Upper lobe of left lung (tissue), 6 donors: ENCODE data around the gene PSMD2. TPM values are rescaled to one million over a fixed set of nuclear protein-coding genes. Genes with fewer than 3 reads are reported as not detected.

Source experiments
- ATAC-seq, 2 donors: fragments of 200-7000 bp; cut with Tn5 transposase; one replicate each; pipeline ENCODE4 v1.9.1; 2022; ENCODE audit warnings: mild to moderate bottlenecking in 2 of 2, moderate library complexity in 2 of 2; ENCODE audit not compliant: low FRiP score in 2 of 2
- DNase-seq, 2 donors: peaks; one replicate each; pipeline ENCODE4 v3.0.0-alpha.2; 2019 to 2020
- H3K27ac ChIP-seq, 4 donors: fragments of 200-600 bp; sonication (generic); one replicate each; pipeline ENCODE4 v1.5.1; 2016 to 2019
- H3K27me3 ChIP-seq, 4 donors: fragments of 200-600 bp; sonication (generic); one replicate each; pipeline ENCODE4 v1.5.1; 2017 to 2019
- H3K36me3 ChIP-seq, 4 donors: fragments of 200-600 bp; sonication (generic); one replicate each; pipeline ENCODE4 v1.5.1; 2016 to 2019
- H3K4me1 ChIP-seq, 4 donors: fragments of 200-600 bp; sonication (generic); one replicate each; pipeline ENCODE4 v1.5.1; 2018 to 2019
- H3K4me3 ChIP-seq, 4 donors: fragments of 200-600 bp; sonication (generic); one replicate each; pipeline ENCODE4 v1.5.1; 2017 to 2019; ENCODE audit warnings: mild to moderate bottlenecking in 2 of 4, moderate library complexity in 1 of 4
- H3K9me3 ChIP-seq, 4 donors: fragments of 200-600 bp; sonication (generic); one replicate each; pipeline ENCODE4 v1.5.1; 2018 to 2019
- EP300 ChIP-seq, 4 donors: sonication (generic); formaldehyde crosslinking; IDR thresholded peaks; one replicate each; pipeline ENCODE4 v1.5.1; 2017; ENCODE audit warnings: antibody characterized with exemption in 4 of 4, control low read depth in 2 of 4
- POLR2A ChIP-seq, 4 donors: fragments of 450-650 bp; IDR thresholded peaks; one replicate each; pipeline ENCODE4 v1.5.1; 2016 to 2017; ENCODE audit warnings: antibody characterized with exemption in 4 of 4, mild to moderate bottlenecking in 2 of 4
- POLR2AphosphoS5 ChIP-seq, 2 donors: sonication (generic); formaldehyde crosslinking; IDR thresholded peaks; one replicate each; pipeline ENCODE4 v1.5.1; 2017; ENCODE audit warnings: antibody characterized with exemption in 2 of 2
- WGBS, 2 donors: methylation state at CpG; one replicate each; pipeline ENCODE4 v1.1.5; 2017 to 2018; 5-methylcytosine and 5-hydroxymethylcytosine counted together
- total RNA-seq, 6 donors: library from RNA; depleted of rRNA in 4 of 6; stranded (reverse); fragments of >200 nt in 4 of 6; gene quantifications; one replicate each; pipeline versions ENCODE4 v1.1.0 to v1.2.1, GENCODE V29; 2016 to 2021
- TF ChIP-seq, protein P1 (sequence below), 6 experiments: fragments of 450-650 bp in 4 of 6; fragments of 200-600 bp in 2 of 6; sonication (generic) in 2 of 6; IDR thresholded peaks; one replicate each; pipeline ENCODE4 v1.5.1; 2016 to 2019; ENCODE audit warnings: antibody characterized with exemption in 6 of 6
- donor health status: DM: no; HTN: no; CAD: no; lungs with moderate emphysema.
- donor health status: DM: no; HTN: yes; CAD: no; lungs with severe emphysema.

The PSMD2 gene
- total RNA-seq, 6 donors from 2014 or later = 144 to 259 (median 165) TPM

DNA sequence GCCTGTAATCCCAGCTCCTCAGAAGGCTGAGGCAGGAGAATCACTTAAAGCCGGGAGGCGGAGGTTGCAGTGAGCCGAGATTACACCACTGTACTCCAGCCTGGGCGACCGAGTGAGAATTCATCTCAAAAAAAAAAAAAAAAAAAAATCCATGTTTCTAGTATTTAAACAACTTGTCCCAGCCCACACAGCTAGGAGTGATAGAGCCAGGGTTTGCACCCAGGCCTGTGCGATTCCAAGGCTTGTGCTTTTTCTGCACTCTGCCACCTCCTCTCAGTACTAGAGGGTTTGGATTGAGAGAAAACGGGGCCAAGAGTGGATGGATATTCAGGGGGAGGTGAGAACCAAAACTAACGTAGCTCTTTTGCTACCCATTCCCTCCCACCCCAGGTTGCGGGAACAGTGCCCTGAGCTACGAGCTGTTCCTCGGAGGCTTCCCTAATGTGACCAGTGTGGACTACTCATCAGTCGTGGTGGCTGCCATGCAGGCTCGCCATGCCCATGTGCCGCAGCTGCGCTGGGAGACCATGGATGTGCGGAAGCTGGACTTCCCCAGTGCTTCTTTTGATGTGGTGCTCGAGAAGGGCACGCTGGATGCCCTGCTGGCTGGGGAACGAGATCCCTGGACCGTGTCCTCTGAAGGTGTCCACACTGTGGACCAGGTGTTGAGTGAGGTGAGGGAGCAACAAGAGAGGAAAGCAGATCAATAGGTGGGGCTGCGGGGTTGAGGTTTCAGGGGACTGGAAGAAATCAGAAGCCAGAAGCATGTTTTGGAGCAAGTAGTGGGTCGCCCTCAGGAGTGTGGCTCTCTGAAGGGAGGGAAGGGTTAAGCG is 41.7 kb upstream of the PSMD2 start:
- Histone ChIP-seq H3K27ac (no peak overlapping the region), H3K27me3 (peaks cover 0 to 26% (median 13%) of the 10 kb centered on the region in 4 donors), H3K9me3 (no peaks in the 10 kb centered on the region), H3K4me3 (no peak overlapping the region), H3K36me3 (peaks cover 0 to 3% (median 0%) of the 10 kb centered on the region in 4 donors), H3K4me1 (peaks cover 25 to 29% (median 26%) of the 10 kb centered on the region in 4 donors)
- ATAC-seq = no peak
- no peak for TF ChIP-seq EP300 (IDR thresholded peaks at IDR 0.05)
- no peak for TF ChIP-seq POLR2A (IDR thresholded peaks at IDR 0.05)
- TF ChIP-seq POLR2AphosphoS5 (IDR thresholded peaks at IDR 0.05) = no peak
- TF ChIP-seq, protein P1, sequence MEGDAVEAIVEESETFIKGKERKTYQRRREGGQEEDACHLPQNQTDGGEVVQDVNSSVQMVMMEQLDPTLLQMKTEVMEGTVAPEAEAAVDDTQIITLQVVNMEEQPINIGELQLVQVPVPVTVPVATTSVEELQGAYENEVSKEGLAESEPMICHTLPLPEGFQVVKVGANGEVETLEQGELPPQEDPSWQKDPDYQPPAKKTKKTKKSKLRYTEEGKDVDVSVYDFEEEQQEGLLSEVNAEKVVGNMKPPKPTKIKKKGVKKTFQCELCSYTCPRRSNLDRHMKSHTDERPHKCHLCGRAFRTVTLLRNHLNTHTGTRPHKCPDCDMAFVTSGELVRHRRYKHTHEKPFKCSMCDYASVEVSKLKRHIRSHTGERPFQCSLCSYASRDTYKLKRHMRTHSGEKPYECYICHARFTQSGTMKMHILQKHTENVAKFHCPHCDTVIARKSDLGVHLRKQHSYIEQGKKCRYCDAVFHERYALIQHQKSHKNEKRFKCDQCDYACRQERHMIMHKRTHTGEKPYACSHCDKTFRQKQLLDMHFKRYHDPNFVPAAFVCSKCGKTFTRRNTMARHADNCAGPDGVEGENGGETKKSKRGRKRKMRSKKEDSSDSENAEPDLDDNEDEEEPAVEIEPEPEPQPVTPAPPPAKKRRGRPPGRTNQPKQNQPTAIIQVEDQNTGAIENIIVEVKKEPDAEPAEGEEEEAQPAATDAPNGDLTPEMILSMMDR (IDR thresholded peaks at IDR 0.05) = no peak
- no peak for DNase-seq
- WGBS, 2 donors = 90 to 95% methylated on average over 21 to 23 of the region's 23 CpGs

DNA sequence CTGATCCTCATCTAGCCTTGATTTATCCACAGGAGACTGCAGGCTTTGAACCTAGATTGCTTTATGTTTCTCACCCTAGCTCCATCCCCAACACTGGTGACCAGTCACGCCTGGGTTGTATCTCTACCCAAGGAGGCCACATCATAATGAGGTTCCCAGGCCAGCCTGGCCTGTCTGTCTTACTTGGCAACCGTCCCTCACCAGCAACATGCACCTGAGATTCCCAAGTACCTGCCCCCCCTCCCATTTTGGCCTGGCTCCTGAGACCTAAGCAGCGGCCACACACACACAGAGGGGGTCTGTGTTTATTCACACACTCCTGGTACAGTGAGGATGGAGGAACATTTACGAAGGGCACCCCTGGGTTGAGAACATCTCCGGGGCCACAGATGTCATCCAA is 40.1 kb upstream of the PSMD2 start:
- Histone ChIP-seq H3K27me3 (peaks cover 0 to 32% (median 16%) of the 10 kb centered on the region in 4 donors), H3K4me3 (no peak overlapping the region), H3K4me1 (peaks cover 30 to 35% (median 32%) of the 10 kb centered on the region in 4 donors), H3K27ac (no peak overlapping the region), H3K9me3 (no peaks in the 10 kb centered on the region), H3K36me3 (peaks cover 0 to 3% (median 0%) of the 10 kb centered on the region in 4 donors)
- 90 to 95% methylated on average over 3 to 5 of the region's 5 CpGs for WGBS, 2 donors
- TF ChIP-seq POLR2AphosphoS5 (IDR thresholded peaks at IDR 0.05) (no peak), POLR2A (IDR thresholded peaks at IDR 0.05) (no peak), EP300 (IDR thresholded peaks at IDR 0.05) (no peak)
- TF ChIP-seq, protein P1 (IDR thresholded peaks at IDR 0.05) = no peak
- ATAC-seq (no peak), DNase-seq (no peak)

DNA sequence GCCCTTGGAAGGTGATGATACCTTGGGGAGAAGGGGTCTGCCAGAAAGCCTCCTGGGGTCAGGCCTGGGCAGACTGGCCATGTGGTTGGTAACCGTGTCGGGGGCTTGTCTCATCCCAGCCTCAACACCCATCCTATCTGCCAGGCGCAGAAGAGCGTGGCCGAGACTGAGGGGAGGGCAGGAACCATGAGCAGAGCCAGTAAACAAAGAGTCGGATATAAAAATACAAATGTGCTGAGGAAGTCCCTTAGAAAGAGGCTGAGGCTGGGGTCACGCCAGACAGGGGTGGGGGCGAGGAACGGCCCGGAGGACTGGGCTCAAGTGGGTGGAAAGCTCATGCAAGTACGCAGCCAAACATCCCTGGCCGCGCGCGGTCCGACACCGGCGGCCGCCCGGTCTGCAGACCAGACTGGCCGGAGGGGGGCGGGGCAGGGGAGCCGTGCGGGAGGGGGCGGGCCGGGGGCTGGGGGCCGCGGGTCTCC is 39.6 kb upstream of the PSMD2 start:
- Histone ChIP-seq H3K27me3 (peaks cover 0 to 32% (median 16%) of the 10 kb centered on the region in 4 donors), H3K4me3 (peak overlapping the region in 1 of 4 donors; percentile 23), H3K9me3 (no peaks in the 10 kb centered on the region), H3K27ac (no peak overlapping the region), H3K36me3 (peaks cover 0 to 3% (median 0%) of the 10 kb centered on the region in 4 donors), H3K4me1 (peaks cover 30 to 35% (median 32%) of the 10 kb centered on the region in 4 donors)
- ATAC-seq = peak in 1 of 2 donors; percentile 2
- DNase-seq = no peak
- TF ChIP-seq EP300 (IDR thresholded peaks at IDR 0.05) = no peak
- no peak for TF ChIP-seq POLR2A (IDR thresholded peaks at IDR 0.05)
- TF ChIP-seq, protein P1 (IDR thresholded peaks at IDR 0.05) = no peak
- TF ChIP-seq POLR2AphosphoS5 (IDR thresholded peaks at IDR 0.05) = no peak
- 27 to 40% methylated on average over 9 to 16 of the region's 28 CpGs for WGBS, 2 donors

DNA sequence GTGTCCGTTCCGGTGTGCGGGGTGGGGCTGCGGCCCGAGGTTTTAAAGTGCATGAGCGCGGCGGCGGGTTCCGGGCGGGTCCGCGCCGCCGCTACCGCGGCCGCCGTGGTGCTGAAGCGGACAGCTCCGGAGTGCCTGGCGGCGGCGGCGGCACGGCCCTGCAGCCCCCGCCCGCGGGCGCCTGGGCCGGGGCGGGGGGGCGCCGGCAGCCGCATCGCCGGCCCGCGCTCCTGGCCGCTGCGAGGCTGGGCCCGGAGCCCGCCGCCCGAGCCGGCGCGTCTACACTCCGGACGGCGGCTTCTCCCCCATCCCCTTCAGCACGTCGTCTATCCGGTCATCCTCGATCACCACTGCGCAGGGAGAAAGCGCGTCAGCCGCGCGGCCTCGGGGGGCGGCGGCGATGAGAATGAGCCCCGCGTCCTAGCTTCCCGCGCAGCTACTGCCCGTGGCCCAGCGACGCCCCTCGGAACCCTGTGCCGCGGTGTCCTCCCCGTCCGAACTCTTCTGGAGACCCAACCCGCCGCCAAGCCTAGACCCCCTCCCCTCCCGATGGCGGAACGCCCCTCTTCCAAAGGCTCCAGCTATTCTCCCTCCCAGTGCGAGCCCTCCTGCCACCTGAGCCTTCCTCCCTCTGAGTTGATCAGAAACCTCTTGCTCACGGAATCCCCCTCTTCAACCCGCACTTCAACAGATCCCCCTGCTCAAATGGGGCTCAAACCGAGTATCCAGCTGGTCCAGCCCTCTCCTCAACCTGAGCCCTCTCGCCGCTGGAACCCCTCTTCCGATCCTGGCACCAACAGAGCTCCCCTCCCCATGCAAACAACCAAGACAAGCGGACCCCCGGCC is 38.9 kb upstream of the PSMD2 start:
- H3K4me3 ChIP-seq = peak overlapping the region in 3 of 4 donors; percentile 49 to 62 (median 55)
- H3K4me1 ChIP-seq = peaks cover 30 to 35% (median 32%) of the 10 kb centered on the region in 4 donors
- no peak overlapping the region for H3K27ac ChIP-seq
- TF ChIP-seq EP300 (IDR thresholded peaks at IDR 0.05) = no peak
- TF ChIP-seq, protein P1 (IDR thresholded peaks at IDR 0.05) = no peak
- 3 to 4% methylated on average over 13 to 35 of the region's 91 CpGs for WGBS, 2 donors
- peak in 1 of 2 donors; percentile 76 for ATAC-seq
- H3K9me3 ChIP-seq = no peaks in the 10 kb centered on the region
- peaks cover 0 to 32% (median 16%) of the 10 kb centered on the region in 4 donors for H3K27me3 ChIP-seq
- peaks cover 0 to 3% (median 0%) of the 10 kb centered on the region in 4 donors for H3K36me3 ChIP-seq
- peak in 1 of 2 donors; percentile 91 for DNase-seq
